Loucy (cell line): Measurements from ENCODE around the gene NDUFS4.

ENCODE experiments used
- H2AFZ ChIP-seq: fragments of 200-600 bp; sonication (generic); 2 replicates; pipeline ENCODE4 v1.6.0; 2016; ENCODE audit warnings: antibody characterized with exemption, mild to moderate bottlenecking, low read length, moderate library complexity
- H3F3A ChIP-seq: fragments of 200-600 bp; 2 replicates; pipeline ENCODE4 v1.6.0; 2016; ENCODE audit warnings: antibody characterized with exemption, low read depth, mild to moderate bottlenecking
- H3K27me3 ChIP-seq: fragments of 200-600 bp; sonication (generic); 2 replicates; pipeline ENCODE4 v1.6.1; 2014; ENCODE audit warnings: low read length, mild to moderate bottlenecking; ENCODE audit not compliant: insufficient read depth, poor library complexity, severe bottlenecking
- H3K36me3 ChIP-seq: fragments of 200-600 bp; sonication (generic); 2 replicates; pipeline ENCODE4 v1.6.1; 2016; ENCODE audit warnings: low read length; ENCODE audit not compliant: insufficient read depth
- H3K4me1 ChIP-seq: fragments of 200-600 bp; sonication (generic); 2 replicates; pipeline ENCODE4 v1.5.1; 2014; ENCODE audit warnings: low read length, mild to moderate bottlenecking; ENCODE audit not compliant: insufficient read depth, poor library complexity, severe bottlenecking
- H3K4me2 ChIP-seq: fragments of 200-600 bp; sonication (generic); 2 replicates; pipeline ENCODE4 v1.6.0; 2014; ENCODE audit warnings: antibody characterized with exemption, low read length, low read depth, mild to moderate bottlenecking; ENCODE audit not compliant: poor library complexity, severe bottlenecking
- H3K4me3 ChIP-seq: fragments of 200-600 bp; sonication (generic); 2 replicates; pipeline ENCODE4 v1.5.1; 2014; ENCODE audit warnings: low read length, mild to moderate bottlenecking, mixed read lengths; ENCODE audit not compliant: poor library complexity, severe bottlenecking
- H3K79me2 ChIP-seq: fragments of 200-600 bp; sonication (generic); 2 replicates; pipeline ENCODE4 v1.6.1; 2014; ENCODE audit warnings: low read length; ENCODE audit not compliant: insufficient read depth
- H3K9ac ChIP-seq: fragments of 200-600 bp; sonication (generic); 2 replicates; pipeline ENCODE4 v1.6.0; 2014; ENCODE audit warnings: mild to moderate bottlenecking, low read depth, low read length, moderate library complexity; ENCODE audit not compliant: poor library complexity, severe bottlenecking
- H3K9me2 ChIP-seq: fragments of 200-600 bp; sonication (generic); replicated peaks from 2 replicates; pipeline ENCODE4 v1.6.1; 2016; ENCODE audit warnings: low read depth, low read length, mixed read lengths
- H3K9me3 ChIP-seq: fragments of 200-600 bp; sonication (generic); 2 replicates; pipeline ENCODE4 v1.6.1; 2014; ENCODE audit warnings: mild to moderate bottlenecking, antibody characterized with exemption, low read length, low read depth; ENCODE audit not compliant: insufficient read depth
- H4K20me1 ChIP-seq: fragments of 200-600 bp; sonication (generic); 2 replicates; pipeline ENCODE4 v1.6.0; 2014; ENCODE audit warnings: antibody characterized with exemption, low read length, mild to moderate bottlenecking; ENCODE audit not compliant: insufficient read depth, poor library complexity, severe bottlenecking
- EZH2phosphoT487 ChIP-seq: fragments of 200-600 bp; IDR thresholded peaks from 2 replicates; pipeline ENCODE4 v1.6.1; 2018; ENCODE audit warnings: antibody characterized with exemption, mild to moderate bottlenecking, moderate library complexity, borderline replicate concordance
- TF ChIP-seq, protein P1 (sequence below): fragments of 200-600 bp; sonication (generic); conservative IDR thresholded peaks from 2 replicates; pipeline ENCODE4 v1.5.1; 2014; ENCODE audit warnings: mild to moderate bottlenecking, antibody characterized with exemption, low read length

The NDUFS4 gene

DNA sequence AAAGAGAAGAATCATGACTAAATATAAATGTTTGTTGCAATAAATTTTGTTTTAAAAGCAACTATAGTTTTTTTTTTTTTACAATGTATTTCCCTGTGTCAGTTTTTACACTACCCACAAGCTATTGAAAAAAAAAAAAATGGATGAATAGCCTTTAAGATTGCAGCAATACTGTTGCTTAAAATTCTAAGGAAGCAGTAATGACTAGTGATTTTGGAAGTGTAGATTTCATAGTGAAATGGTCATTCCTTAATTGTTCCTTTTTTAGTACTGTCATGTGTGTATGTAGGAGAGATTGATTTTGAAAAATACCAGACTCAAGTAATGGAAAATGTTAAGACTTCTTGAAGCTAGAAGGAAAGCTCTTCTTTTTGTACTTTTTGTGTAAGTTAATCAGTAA lies 53.1 kb downstream of the NDUFS4 start:
- H3K79me2 ChIP-seq: 0 out of 2 replicates have a peak, but pooled peaks cover 4% of the 10 kb centered on the region

DNA sequence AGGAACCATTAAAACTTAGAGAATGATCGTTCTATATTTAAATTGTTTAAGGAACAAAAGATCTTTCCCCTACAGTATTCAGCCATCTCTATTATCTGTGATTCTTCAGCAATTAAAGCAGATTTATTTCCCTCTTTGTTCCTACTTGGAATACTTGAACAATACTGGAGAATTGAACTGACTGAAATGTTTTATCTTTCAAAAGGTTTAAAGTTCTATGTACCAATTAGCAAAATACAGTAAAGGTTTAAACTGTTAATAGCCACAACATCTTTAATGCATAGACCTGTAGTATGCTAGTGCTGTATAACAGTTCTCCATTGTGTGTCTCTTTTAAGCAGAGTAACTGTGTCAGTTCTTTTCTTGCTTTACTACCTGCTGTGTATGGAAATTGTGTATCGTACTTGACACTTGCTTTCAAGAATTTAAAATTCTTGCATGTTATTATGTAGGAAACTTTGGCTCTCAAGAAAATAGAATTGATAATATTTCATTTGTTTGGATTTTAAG lies 54.0 kb downstream of the NDUFS4 start:
- no peak overlapping the region for H3K4me2 ChIP-seq
- H3K79me2 ChIP-seq: 0 out of 2 replicates have a peak, but pooled peaks cover 4% of the 10 kb centered on the region
- no peak overlapping the region for H2AFZ ChIP-seq
- H3K9ac ChIP-seq: no peak overlapping the region
- no peaks in the 10 kb centered on the region for H3K9me3 ChIP-seq
- H3K4me3 ChIP-seq: no peak overlapping the region
- no peaks in the 10 kb centered on the region for H3K27me3 ChIP-seq
- peaks cover 37% of the 10 kb centered on the region for H4K20me1 ChIP-seq
- TF ChIP-seq EZH2phosphoT487: no peak
- TF ChIP-seq, protein P1, sequence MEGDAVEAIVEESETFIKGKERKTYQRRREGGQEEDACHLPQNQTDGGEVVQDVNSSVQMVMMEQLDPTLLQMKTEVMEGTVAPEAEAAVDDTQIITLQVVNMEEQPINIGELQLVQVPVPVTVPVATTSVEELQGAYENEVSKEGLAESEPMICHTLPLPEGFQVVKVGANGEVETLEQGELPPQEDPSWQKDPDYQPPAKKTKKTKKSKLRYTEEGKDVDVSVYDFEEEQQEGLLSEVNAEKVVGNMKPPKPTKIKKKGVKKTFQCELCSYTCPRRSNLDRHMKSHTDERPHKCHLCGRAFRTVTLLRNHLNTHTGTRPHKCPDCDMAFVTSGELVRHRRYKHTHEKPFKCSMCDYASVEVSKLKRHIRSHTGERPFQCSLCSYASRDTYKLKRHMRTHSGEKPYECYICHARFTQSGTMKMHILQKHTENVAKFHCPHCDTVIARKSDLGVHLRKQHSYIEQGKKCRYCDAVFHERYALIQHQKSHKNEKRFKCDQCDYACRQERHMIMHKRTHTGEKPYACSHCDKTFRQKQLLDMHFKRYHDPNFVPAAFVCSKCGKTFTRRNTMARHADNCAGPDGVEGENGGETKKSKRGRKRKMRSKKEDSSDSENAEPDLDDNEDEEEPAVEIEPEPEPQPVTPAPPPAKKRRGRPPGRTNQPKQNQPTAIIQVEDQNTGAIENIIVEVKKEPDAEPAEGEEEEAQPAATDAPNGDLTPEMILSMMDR: no peak
- no peaks in the 10 kb centered on the region for H3K36me3 ChIP-seq
- no peaks in the 10 kb centered on the region for H3K9me2 ChIP-seq
- no peaks in the 10 kb centered on the region for H3F3A ChIP-seq
- no peaks in the 10 kb centered on the region for H3K4me1 ChIP-seq

More for the DNA sequence above, 53.1 kb downstream of the NDUFS4 start:
- TF ChIP-seq, protein P1: no peak
- TF ChIP-seq EZH2phosphoT487: no peak
- H3K4me1 ChIP-seq: no peaks in the 10 kb centered on the region
- no peak overlapping the region for H3K4me3 ChIP-seq
- H3K9me3 ChIP-seq: no peaks in the 10 kb centered on the region
- H3K9me2 ChIP-seq: no peaks in the 10 kb centered on the region
- H3K4me2 ChIP-seq: no peak overlapping the region
- no peak overlapping the region for H3K9ac ChIP-seq
- H3K27me3 ChIP-seq: no peaks in the 10 kb centered on the region
- H4K20me1 ChIP-seq: peaks cover 37% of the 10 kb centered on the region
- H2AFZ ChIP-seq: no peak overlapping the region
- no peaks in the 10 kb centered on the region for H3F3A ChIP-seq
- H3K36me3 ChIP-seq: peaks cover 4% of the 10 kb centered on the region; the same call in 1 of the 2 replicates

GRCh38 chr5:53616939-53617549 lies 56.6 kb downstream of the NDUFS4 start:
- Histone ChIP-seq H3K9me2 (no peaks in the 10 kb centered on the region), H3K4me1 (no peaks in the 10 kb centered on the region), H4K20me1 (peaks cover 37% of the 10 kb centered on the region), H3K4me3 (no peak overlapping the region), H2AFZ (no peak overlapping the region), H3K4me2 (no peak overlapping the region), H3K9ac (no peak overlapping the region), H3K79me2 (0 out of 2 replicates have a peak, but pooled peaks cover 4% of the 10 kb centered on the region), H3F3A (no peaks in the 10 kb centered on the region), H3K36me3 (0 out of 2 replicates have a peak, but pooled peaks cover under 1% of the 10 kb centered on the region), H3K27me3 (no peaks in the 10 kb centered on the region), H3K9me3 (no peaks in the 10 kb centered on the region)
- TF ChIP-seq EZH2phosphoT487: no peak
- TF ChIP-seq, protein P1: no peak
